ENCODE results near the gene FNDC3B. TPM values are rescaled to one million over a fixed set of nuclear protein-coding genes. Genes with fewer than 3 reads are reported as not detected.

Gene FNDC3B
- total and polyA plus RNA-seq, 9 of the 15 experiments (the other 6 are each of a cell fraction or from before 2014, with no cell fraction given) = 7.0 to 35.8 (median 16.2) TPM

- TF ChIP-seq ATF3 (IDR thresholded peaks at IDR 0.05) (peak; percentile 38; the same call in 1 of the 2 replicates), ATF3 (CRISPR knock-in tag; conservative IDR thresholded peaks at IDR 0.05) (no peak), MTF1 (CRISPR knock-in tag; IDR thresholded peaks at IDR 0.05; ENCODE audit: borderline replicate concordance) (no peak), RFX7 (CRISPR knock-in tag; IDR thresholded peaks at IDR 0.05) (no peak), RHOXF2B (CRISPR knock-in tag; conservative IDR thresholded peaks at IDR 0.05) (no peak), GTF3C2 (IDR thresholded peaks at IDR 0.05; ENCODE audit: borderline replicate concordance, extremely low read depth, insufficient read length) (no peak), ZC3H11A (IDR thresholded peaks at IDR 0.05; ENCODE audit: low read depth, low read length) (no peak), ILF3 (IDR thresholded peaks at IDR 0.05; ENCODE audit: borderline replicate concordance) (no peak), MAX (CRISPR knock-in tag; IDR thresholded peaks at IDR 0.05) (no peak), ILK (tag; IDR thresholded peaks at IDR 0.05; ENCODE audit: borderline replicate concordance, low read depth) (no peak), SP2 (IDR thresholded peaks at IDR 0.05; ENCODE audit: extremely low read depth, low read depth, low read length, poor library complexity, severe bottlenecking) (no peak), CBFA2T2 (conservative IDR thresholded peaks at IDR 0.05) (no peak), ZNF589 (CRISPR knock-in tag; IDR thresholded peaks at IDR 0.05; ENCODE audit: low read depth) (no peak), CEBPG (CRISPR knock-in tag; IDR thresholded peaks at IDR 0.05) (peak; percentile 86), CEBPG (tag; conservative IDR thresholded peaks at IDR 0.05 in 1 of 2, IDR thresholded peaks at IDR 0.05 in 1 of 2) (peak; percentile 82 to 84), ZBTB1 (CRISPR knock-in tag; IDR thresholded peaks at IDR 0.05; ENCODE audit: borderline replicate concordance, low read depth) (no peak), HMG20A (CRISPR knock-in tag; conservative IDR thresholded peaks at IDR 0.05) (no peak), HNRNPUL1 (IDR thresholded peaks at IDR 0.05; ENCODE audit: low read length) (no peak), PHF8 (IDR thresholded peaks at IDR 0.05; ENCODE audit: borderline replicate concordance, low read length) (no peak), ZNF76 (CRISPR knock-in tag; IDR thresholded peaks at IDR 0.05; ENCODE audit: borderline replicate concordance) (no peak), ZEB2 (IDR thresholded peaks at IDR 0.05) (no peak), KLF13 (tag; IDR thresholded peaks at IDR 0.05; ENCODE audit: borderline replicate concordance, low read depth) (no peak), TGIF2 (CRISPR knock-in tag; IDR thresholded peaks at IDR 0.05) (no peak), ZKSCAN1 (IDR thresholded peaks at IDR 0.05; ENCODE audit: low read depth, low read length) (no peak), SRSF9 (IDR thresholded peaks at IDR 0.05; ENCODE audit: borderline replicate concordance, low read depth, low read length) (no peak), CEBPB (tag; IDR thresholded peaks at IDR 0.05) (peak; percentile 89)
Observed at GRCh38 chr3:172323894-172324610, 284.7 kb downstream of the FNDC3B start (continued).
